ENCODE measurements around the gene OR1N1.
"Not testable (repeated sequence)": the region's sequence is repeated elsewhere in the genome, so short reads cannot be mapped to it uniquely, and the experiment has no call there.

The OR1N1 gene

GRCh38 chr9:122527193-122527592, at the start of gene OR1N1:
Gene OR1N1, minus strand, starts transcription at chr9:122527293. Its CDS starts 0 bp downstream, at chr9:122527293.
- no peak for DNase-seq (ENCODE audit: low read depth)

GRCh38 chr9:122572456-122572855, 45.4 kb upstream of the OR1N1 start:
- DNase-seq (ENCODE audit: low read depth) = no peak

- no peak for DNase-seq (ENCODE audit: low read depth)
Measured at GRCh38 chr9:122567901-122568300, 40.8 kb upstream of the OR1N1 start.

- no peak for DNase-seq (ENCODE audit: low read depth)
Measured at GRCh38 chr9:122562134-122562760, 35.2 kb upstream of the OR1N1 start.

GRCh38 chr9:122561446-122561845, 34.4 kb upstream of the OR1N1 start:
- DNase-seq (ENCODE audit: low read depth) = no peak

GRCh38 chr9:122552812-122553211, 25.7 kb upstream of the OR1N1 start, which contains the start of gene OR1N2:
Gene OR1N2, plus strand, starts transcription at chr9:122553112. Its CDS starts 100 bp downstream, at chr9:122553212.
- DNase-seq (ENCODE audit: low read depth) = no peak

GRCh38 chr9:122551371-122551770, 24.3 kb upstream of the OR1N1 start:
- no peak for DNase-seq (ENCODE audit: low read depth)

- DNase-seq (ENCODE audit: low read depth) = no peak
Measured at GRCh38 chr9:122546196-122546595, 19.1 kb upstream of the OR1N1 start.

GRCh38 chr9:122538757-122539156, 11.7 kb upstream of the OR1N1 start:
- DNase-seq (ENCODE audit: low read depth) = no peak

GRCh38 chr9:122537066-122537465, 10.0 kb upstream of the OR1N1 start:
- not testable (repeated sequence) for DNase-seq (ENCODE audit: low read depth)

GRCh38 chr9:122536134-122536533, 9.0 kb upstream of the OR1N1 start:
- DNase-seq (ENCODE audit: low read depth) = no peak

GRCh38 chr9:122531157-122531556, 4.1 kb upstream of the OR1N1 start:
- not testable (repeated sequence) for DNase-seq (ENCODE audit: low read depth)

- peak; percentile 1 for DNase-seq (ENCODE audit: low read depth)
Measured at GRCh38 chr9:122526602-122527001, 491 bp downstream of the OR1N1 start.

- DNase-seq (ENCODE audit: low read depth) = no peak
Measured at GRCh38 chr9:122519376-122519775, 7.7 kb downstream of the OR1N1 start.

GRCh38 chr9:122518841-122519240, 8.3 kb downstream of the OR1N1 start, which contains the start of gene OR1J4:
Gene OR1J4, plus strand, starts transcription at chr9:122519141. Its CDS starts 0 bp downstream, at chr9:122519141.
- no peak for DNase-seq (ENCODE audit: low read depth)

- DNase-seq (ENCODE audit: low read depth) = no peak
Measured at GRCh38 chr9:122518226-122518625, 8.9 kb downstream of the OR1N1 start.

- no peak for DNase-seq (ENCODE audit: low read depth)
Measured at GRCh38 chr9:122510502-122510901, 16.6 kb downstream of the OR1N1 start, which contains the start of gene OR1J2. Gene OR1J2, plus strand, starts transcription at chr9:122510802. Its CDS starts 0 bp downstream, at chr9:122510802.

GRCh38 chr9:122506964-122507363, 20.1 kb downstream of the OR1N1 start:
- no peak for DNase-seq (ENCODE audit: low read depth)

- DNase-seq (ENCODE audit: low read depth) = peak; percentile 6
Measured at GRCh38 chr9:122498883-122499288, 28.2 kb downstream of the OR1N1 start.

- no peak for DNase-seq (ENCODE audit: low read depth)
Measured at GRCh38 chr9:122479062-122479461, 48.0 kb downstream of the OR1N1 start.

GRCh38 chr9:122477826-122478225, 49.3 kb downstream of the OR1N1 start, which contains the start of gene OR1J1:
Gene OR1J1, minus strand, starts transcription at chr9:122477926. Its CDS starts 0 bp downstream, at chr9:122477926.
- DNase-seq (ENCODE audit: low read depth) = no peak

- no peak for DNase-seq (ENCODE audit: low read depth)
Measured at GRCh38 chr9:122477346-122477745, 49.7 kb downstream of the OR1N1 start.

Data from activated T-cell treated with anti-CD3 and anti-CD28 coated beads for 24 hours (primary cell).